ENCODE measurements around the gene BRCA2.

The BRCA2 gene

DNA sequence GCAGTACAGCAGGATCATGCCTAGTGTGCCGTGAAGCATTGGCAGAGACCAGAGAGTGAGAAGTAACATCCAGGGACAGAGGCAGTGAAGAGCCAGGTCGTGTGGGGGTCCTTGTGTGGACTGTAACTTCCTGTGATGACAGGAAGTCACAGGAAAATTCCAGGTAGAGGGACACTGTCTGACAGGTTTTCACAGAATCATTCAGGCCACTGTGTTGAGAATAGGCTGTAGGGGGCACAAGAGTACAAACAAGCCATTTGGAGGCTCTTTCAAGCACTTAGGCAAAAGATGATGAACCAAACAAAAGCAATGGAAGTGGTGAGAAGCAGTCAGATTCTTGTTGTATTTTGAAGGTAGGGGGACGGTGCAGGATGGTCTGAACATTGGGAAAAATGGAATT, 66.2 kb downstream of the BRCA2 start:
- peak; percentile 74 for DNase-seq (ENCODE audit: low spot score)

DNA sequence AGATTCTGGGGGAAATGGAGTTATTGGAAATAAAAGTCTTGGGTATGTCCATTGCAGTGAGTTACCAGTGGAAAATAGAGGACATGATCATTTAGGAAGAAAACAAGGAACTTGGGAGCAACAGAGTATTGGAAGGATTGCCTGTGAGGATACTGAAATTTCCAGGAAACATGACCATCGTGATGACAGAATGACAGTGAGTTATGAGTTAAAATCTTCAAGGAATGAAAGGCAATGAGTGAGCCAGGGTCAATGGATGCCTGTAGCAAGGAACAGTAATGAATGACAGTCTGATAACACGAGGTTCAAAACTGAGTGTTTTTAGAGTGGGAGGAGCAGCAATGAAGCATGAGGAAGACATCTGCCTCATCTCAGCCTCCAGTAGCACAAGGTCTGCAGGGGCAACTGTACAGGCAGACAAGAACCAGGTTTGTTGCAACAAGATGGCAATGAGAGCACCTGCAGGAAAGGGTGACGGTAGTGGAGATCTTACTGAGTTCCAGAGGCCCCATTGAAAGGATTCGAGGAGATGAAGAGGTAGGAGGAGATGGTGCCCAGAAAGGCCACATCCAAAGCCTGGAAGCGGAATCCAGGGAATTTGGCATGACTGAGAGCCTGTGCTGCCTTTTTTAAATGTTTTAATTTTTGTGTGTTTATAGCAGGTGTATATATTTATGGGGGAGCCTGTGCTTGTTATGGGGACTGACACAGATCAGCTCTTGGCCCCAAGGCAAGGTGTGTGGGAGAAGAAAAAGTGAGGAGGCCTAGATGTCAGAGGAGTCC, 68.7 kb downstream of the BRCA2 start:
- no peak for DNase-seq (ENCODE audit: low spot score)

DNA sequence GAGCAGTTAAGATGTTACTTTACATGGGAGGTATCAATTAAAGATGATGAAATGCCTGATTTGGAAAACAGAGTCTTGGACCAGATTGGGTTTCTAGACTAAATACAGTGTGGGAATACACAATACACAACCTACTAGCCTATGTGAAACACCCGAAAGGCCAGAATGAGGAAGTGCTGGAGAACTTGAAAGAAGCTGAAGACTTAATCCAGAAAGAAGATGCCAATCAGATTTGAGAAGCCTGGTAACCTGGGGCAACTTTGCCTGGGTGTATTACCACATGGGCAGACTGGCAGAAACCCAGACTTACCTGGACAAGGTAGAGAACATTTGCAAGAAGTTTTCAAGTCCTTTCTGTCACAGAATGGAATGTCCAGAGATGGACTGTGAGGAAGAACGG, 69.4 kb downstream of the BRCA2 start:
- peak; percentile 3 for DNase-seq (ENCODE audit: low spot score)

- no peak for DNase-seq (ENCODE audit: low spot score)
These were observed 70.1 kb downstream of the BRCA2 start for GRCh38 chr13:32385410-32385809.

DNA sequence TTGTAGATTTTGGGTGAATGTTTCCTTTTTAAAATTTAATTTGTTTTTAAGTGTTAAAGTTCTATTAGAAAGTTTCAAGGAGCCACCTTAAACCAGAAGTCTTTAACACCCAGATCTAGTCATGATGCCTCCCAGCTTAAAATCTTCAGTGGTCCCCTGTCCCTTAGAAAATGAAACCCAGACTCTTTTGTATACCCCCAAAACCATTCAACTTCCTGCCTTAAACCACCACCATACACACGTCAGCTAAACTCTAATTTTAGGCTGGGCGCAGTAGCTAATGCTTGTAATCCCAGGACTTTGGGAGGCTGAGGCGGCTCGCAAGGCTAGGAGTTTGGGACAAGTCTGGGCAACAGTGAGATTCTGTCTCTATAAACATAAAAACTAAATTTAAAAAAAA, 74.7 kb downstream of the BRCA2 start:
- DNase-seq (ENCODE audit: low spot score) = no peak

- no peak for DNase-seq (ENCODE audit: low spot score)
These were observed 75.2 kb downstream of the BRCA2 start for GRCh38 chr13:32390484-32390883.

GRCh38 chr13:32391101-32391619, 75.9 kb downstream of the BRCA2 start:
- DNase-seq (ENCODE audit: low spot score) = no peak

DNA sequence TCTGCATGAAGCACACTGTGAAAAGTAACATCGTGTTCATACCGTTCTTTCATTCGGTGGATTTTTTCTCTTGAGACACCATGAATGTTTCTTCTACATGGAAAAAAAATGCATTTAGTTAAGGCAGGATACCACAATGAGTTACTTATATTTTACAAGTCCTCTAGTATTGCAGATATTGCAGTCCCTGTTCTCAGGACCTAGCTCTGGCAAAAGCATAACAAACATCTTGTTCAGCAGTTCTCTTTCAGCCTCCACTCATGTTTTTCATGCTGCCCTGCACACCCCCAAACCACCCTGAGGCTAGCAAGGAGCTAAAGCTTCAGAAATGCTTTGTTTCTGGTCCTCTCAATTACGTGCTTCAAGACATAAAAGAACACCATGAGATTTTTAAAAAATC, 87.8 kb downstream of the BRCA2 start:
- DNase-seq (ENCODE audit: low spot score) = peak; percentile 5

- DNase-seq (ENCODE audit: low spot score) = no peak
These were observed 92.5 kb downstream of the BRCA2 start for GRCh38 chr13:32407854-32408253.

GRCh38 chr13:32408296-32409000, 93.1 kb downstream of the BRCA2 start:
- DNase-seq (ENCODE audit: low spot score) = no peak

GRCh38 chr13:32409001-32409313, 93.6 kb downstream of the BRCA2 start:
- no peak for DNase-seq (ENCODE audit: low spot score)

GRCh38 chr13:32409561-32410421, 94.5 kb downstream of the BRCA2 start:
- no peak for DNase-seq (ENCODE audit: low spot score)

GRCh38 chr13:32413284-32413683, 98.0 kb downstream of the BRCA2 start:
- DNase-seq (ENCODE audit: low spot score) = no peak

DNA sequence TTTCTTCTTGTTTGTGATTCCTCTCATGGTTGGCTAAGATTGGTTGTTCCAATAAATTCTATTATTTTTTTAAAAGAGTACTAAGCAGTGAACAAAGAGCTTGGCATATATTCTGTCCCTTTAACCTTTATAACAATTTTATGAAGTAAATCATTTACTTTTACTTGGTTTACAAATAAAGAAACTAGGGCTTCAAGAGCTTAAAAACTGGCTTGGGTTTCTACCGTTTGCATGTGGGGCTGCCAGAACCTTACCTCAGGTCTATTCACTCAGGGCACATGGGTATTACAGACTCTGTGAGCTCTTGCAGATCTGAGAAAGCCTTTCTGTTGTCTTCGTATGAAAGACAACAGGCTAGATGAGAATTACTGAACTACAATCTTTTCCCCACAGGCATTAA, 99.3 kb downstream of the BRCA2 start:
- no peak for DNase-seq (ENCODE audit: low spot score)

DNA sequence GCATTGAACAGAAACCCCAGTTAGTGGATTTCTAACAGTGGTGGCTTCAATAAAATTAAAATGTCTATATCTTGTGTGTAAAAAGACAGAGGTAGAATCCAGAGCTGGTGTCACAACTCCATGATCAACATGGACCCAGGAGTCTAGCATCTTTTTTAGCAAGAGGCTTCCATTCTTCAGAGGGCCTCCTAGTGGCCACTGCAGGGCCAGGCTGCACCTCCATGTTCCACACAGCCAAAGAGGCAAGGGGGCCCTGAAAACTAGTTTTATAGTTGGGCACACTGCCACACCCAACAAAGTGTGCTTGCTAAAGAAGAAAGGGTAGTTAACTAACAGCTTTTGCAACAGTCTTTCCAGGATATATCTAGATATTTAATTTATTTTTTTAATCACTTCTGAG, 99.7 kb downstream of the BRCA2 start:
- DNase-seq (ENCODE audit: low spot score) = no peak

DNA sequence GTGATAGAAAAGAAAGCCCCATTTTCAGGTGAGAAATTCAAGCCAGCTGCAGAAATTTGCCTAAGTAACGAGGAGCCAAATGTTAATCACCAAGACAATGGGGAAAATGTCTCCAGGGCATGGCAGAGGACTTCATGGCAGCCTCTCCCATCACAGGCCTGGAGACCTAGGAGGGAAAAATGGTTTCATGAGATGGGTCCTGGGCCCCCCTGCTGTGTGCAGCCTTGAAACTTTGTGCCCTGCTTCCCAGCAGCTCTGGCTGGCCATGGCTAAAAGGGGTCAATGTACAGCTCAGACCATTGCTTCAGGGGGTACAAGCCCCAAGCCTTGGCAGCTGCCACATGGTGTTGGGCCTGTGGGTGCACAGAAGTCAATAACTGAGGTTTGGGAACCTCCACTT, 102.7 kb downstream of the BRCA2 start:
- no peak for DNase-seq (ENCODE audit: low spot score)

DNA sequence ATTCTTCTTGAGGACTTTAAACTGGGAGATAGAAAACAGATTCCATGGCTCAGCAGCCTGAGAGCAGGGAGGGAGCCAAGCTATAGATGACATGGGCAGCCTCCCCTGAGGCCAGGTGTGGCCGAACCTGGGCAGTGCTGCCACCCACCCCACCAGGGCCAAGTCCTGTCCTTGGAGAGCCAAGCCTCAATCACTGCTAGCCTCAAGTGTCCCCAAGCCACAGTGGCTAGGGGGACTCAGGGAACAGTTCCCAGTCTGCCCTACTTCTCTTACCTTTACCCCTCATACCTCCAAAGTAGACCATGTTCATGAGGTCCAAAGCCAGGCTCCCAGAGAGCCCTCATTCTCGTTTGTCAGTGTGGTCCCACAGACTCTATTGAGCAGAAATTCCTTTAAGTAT, 104.6 kb downstream of the BRCA2 start:
- no peak for DNase-seq (ENCODE audit: low spot score)

- DNase-seq (ENCODE audit: low spot score) = no peak
These were observed 108.3 kb downstream of the BRCA2 start for GRCh38 chr13:32423592-32423991.

- DNase-seq (ENCODE audit: low spot score) = peak; percentile 18
These were observed 109.8 kb downstream of the BRCA2 start for GRCh38 chr13:32425158-32425557.

GRCh38 chr13:32426191-32426989, 111.1 kb downstream of the BRCA2 start:
- peak; percentile 72 for DNase-seq (ENCODE audit: low spot score)

DNA sequence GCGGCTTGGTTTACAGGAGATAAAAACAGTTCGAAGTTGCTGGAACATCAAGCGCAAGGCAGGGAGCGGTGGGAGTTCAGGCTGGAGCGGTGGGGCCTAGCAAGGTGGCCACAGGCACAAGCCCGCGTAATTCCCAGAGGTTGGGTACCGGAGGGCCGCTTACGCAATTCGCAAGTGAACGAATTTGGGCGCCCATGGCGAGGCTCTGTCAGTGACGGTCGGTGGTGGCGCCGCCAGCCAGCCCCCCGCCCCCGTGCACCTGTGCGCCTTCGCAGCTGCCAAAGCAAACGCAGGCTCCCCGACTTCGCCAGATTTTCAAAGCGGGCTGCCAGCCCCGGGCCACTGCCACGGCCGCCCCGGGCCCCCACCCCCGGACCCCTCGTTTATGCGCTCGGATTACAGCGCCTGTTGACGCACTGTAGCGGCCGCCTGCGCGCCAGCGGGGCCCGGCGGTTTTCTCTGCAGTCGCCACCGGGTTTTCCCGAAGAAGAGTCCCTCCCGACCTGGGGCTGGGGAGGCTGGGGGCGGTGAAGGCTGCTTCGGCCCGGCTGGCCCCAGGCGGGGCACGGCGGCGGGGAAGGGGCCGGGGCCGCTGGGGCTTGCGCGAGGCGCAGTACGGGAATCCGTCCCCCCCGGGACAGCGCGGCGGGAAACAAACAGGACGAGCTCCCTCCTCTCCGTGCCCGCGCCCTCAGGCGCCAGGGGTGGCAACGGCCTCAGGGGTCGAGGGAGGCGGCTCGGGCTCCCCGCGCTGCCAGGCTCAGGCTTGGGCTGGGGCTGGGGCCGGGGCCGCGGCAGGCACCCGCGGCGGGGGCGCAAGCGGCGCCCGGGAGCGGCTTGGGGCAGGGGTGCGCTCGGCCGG, 111.9 kb downstream of the BRCA2 start:
- DNase-seq (ENCODE audit: low spot score) = peak; percentile 25

Data from pons (tissue), 1 donor.